KMS-11 (cell line): Measurements from ENCODE around the gene OSGIN1.

Experiments used
- H2AFZ ChIP-seq: fragments of 200-600 bp; sonication (generic); 2 replicates; pipeline ENCODE4 v1.6.1; 2016; ENCODE audit warnings: antibody characterized with exemption, mixed run types, low read depth
- H3K27ac ChIP-seq: fragments of 200-600 bp; sonication (generic); 2 replicates; pipeline ENCODE4 v1.6.1; 2016; ENCODE audit warnings: mild to moderate bottlenecking, mixed run types
- H3K27me3 ChIP-seq: fragments of 200-600 bp; sonication (generic); 2 replicates; pipeline ENCODE4 v1.6.1; 2017; ENCODE audit warnings: mild to moderate bottlenecking, low read depth, mixed run types, moderate library complexity; ENCODE audit not compliant: insufficient read depth
- H3K36me3 ChIP-seq: fragments of 200-600 bp; sonication (generic); 2 replicates; pipeline ENCODE4 v1.6.1; 2017; ENCODE audit warnings: mild to moderate bottlenecking, mixed run types; ENCODE audit not compliant: insufficient read depth
- H3K4me1 ChIP-seq: fragments of 200-600 bp; sonication (generic); 2 replicates; pipeline ENCODE4 v1.6.1; 2016; ENCODE audit warnings: mild to moderate bottlenecking, low read depth, mixed run types; ENCODE audit not compliant: poor library complexity, severe bottlenecking
- H3K4me2 ChIP-seq: fragments of 200-600 bp; sonication (generic); 2 replicates; pipeline ENCODE4 v1.7.0; 2016; ENCODE audit warnings: mild to moderate bottlenecking, mixed run types
- H3K4me3 ChIP-seq: fragments of 200-600 bp; sonication (generic); IDR thresholded peaks from 2 replicates; pipeline ENCODE4 v1.6.1; 2017; ENCODE audit warnings: low read depth, low read length, mixed read lengths; ENCODE audit not compliant: insufficient read depth
- H3K79me2 ChIP-seq: fragments of 200-600 bp; sonication (generic); 2 replicates; pipeline ENCODE4 v1.6.1; 2016; ENCODE audit warnings: low read depth, mixed run types; ENCODE audit not compliant: insufficient read depth
- H3K9ac ChIP-seq: fragments of 200-600 bp; sonication (generic); 2 replicates; pipeline ENCODE4 v1.6.1; 2016; ENCODE audit warnings: mild to moderate bottlenecking, mixed run types
- H4K20me1 ChIP-seq: fragments of 200-600 bp; sonication (generic); 2 replicates; pipeline ENCODE4 v1.6.1; 2016; ENCODE audit warnings: mild to moderate bottlenecking, mixed run types; ENCODE audit not compliant: insufficient read depth
- CTCF ChIP-seq: fragments of 200-600 bp; sonication (generic); conservative IDR thresholded peaks from 2 replicates; pipeline ENCODE4 v1.6.1; 2017; ENCODE audit warnings: low read depth, mild to moderate bottlenecking, antibody characterized with exemption, low read length, moderate library complexity, mixed read lengths

OSGIN1 gene

GRCh38 chr16:83973077-83973476, 20.0 kb downstream of the OSGIN1 start:
- Histone ChIP-seq H3K36me3 (no peaks in the 10 kb centered on the region), H3K9ac (no peak overlapping the region), H3K27ac (no peak overlapping the region), H3K79me2 (no peaks in the 10 kb centered on the region), H3K4me1 (no peaks in the 10 kb centered on the region), H3K27me3 (peaks cover 8% of the 10 kb centered on the region; the same call in 1 of the 2 replicates), H4K20me1 (no peaks in the 10 kb centered on the region), H2AFZ (no peak overlapping the region), H3K4me2 (no peak overlapping the region), H3K4me3 (no peak overlapping the region)
- TF ChIP-seq CTCF, result no peak

GRCh38 chr16:83973581-83974385, 20.7 kb downstream of the OSGIN1 start:
- no peak for TF ChIP-seq CTCF
- Histone ChIP-seq H3K36me3 (no peaks in the 10 kb centered on the region), H2AFZ (no peak overlapping the region), H3K9ac (no peak overlapping the region), H3K27ac (no peak overlapping the region), H4K20me1 (no peaks in the 10 kb centered on the region), H3K4me3 (no peak overlapping the region), H3K4me1 (no peaks in the 10 kb centered on the region), H3K4me2 (no peak overlapping the region), H3K27me3 (peaks cover 8% of the 10 kb centered on the region; the same call in 1 of the 2 replicates), H3K79me2 (no peaks in the 10 kb centered on the region)

GRCh38 chr16:83974475-83974874, 21.4 kb downstream of the OSGIN1 start:
- H3K4me1 ChIP-seq, result no peaks in the 10 kb centered on the region
- H3K9ac ChIP-seq, result no peak overlapping the region
- no peak for TF ChIP-seq CTCF
- H3K4me3 ChIP-seq, result no peak overlapping the region
- H2AFZ ChIP-seq, result no peak overlapping the region
- H3K4me2 ChIP-seq, result no peak overlapping the region
- no peaks in the 10 kb centered on the region for H3K79me2 ChIP-seq
- peaks cover 8% of the 10 kb centered on the region; the same call in 1 of the 2 replicates for H3K27me3 ChIP-seq
- no peaks in the 10 kb centered on the region for H3K36me3 ChIP-seq
- H3K27ac ChIP-seq, result no peak overlapping the region
- H4K20me1 ChIP-seq, result no peaks in the 10 kb centered on the region

- Histone ChIP-seq H2AFZ (no peak overlapping the region), H3K4me2 (no peak overlapping the region), H3K27ac (no peak overlapping the region), H3K27me3 (peaks cover 5% of the 10 kb centered on the region; the same call in 1 of the 2 replicates), H3K36me3 (no peaks in the 10 kb centered on the region), H3K9ac (no peak overlapping the region), H3K4me3 (no peak overlapping the region), H3K79me2 (no peaks in the 10 kb centered on the region), H4K20me1 (no peaks in the 10 kb centered on the region), H3K4me1 (no peaks in the 10 kb centered on the region)
- TF ChIP-seq CTCF, result no peak
These were observed 22.7 kb downstream of the OSGIN1 start for GRCh38 chr16:83975590-83976260.
